Fibroblast of upper back skin (primary cell): ENCODE data around the gene TTLL13.
"Not testable (repeated sequence)": the region's sequence is repeated elsewhere in the genome, so short reads cannot be mapped to it uniquely, and the experiment has no call there.

Experiments
- DNase-seq: peaks from one replicate; pipeline ENCODE4 v3.0.0-alpha.2; 2013

TTLL13 gene

DNA sequence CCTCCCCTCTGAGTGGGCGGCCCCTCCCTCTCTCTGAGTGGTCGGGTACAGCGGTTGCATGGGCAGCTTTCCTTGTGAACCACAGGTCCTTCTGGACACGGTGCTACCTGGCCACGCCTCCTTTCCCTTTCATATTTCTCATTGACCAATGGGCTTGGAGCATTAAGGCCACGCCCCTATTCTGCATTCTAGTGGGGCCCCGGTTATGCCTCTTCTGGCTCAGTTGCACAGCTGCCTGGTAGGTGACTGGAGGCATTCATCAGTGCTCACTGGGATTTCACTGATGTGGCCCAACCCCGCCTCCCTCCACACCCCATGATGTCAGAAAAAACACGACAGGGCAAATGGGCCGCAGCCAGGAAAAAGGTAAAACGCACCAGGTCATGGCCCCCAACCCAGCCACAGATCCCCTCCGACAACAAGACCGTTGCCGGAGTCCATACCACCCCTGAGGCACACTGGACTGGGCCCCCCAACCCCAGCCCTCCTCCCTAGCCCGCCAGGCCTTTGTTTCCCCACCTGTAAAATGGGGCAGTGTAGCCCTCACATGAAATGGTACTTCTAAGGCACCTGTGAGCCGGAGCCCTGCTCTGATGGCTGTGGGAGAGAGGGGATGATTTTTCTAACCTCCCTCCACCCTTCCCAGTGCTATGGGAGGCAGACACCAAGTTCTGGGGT lies 42.5 kb downstream of the TTLL13 start:
- DNase-seq: peak; percentile 4

DNA sequence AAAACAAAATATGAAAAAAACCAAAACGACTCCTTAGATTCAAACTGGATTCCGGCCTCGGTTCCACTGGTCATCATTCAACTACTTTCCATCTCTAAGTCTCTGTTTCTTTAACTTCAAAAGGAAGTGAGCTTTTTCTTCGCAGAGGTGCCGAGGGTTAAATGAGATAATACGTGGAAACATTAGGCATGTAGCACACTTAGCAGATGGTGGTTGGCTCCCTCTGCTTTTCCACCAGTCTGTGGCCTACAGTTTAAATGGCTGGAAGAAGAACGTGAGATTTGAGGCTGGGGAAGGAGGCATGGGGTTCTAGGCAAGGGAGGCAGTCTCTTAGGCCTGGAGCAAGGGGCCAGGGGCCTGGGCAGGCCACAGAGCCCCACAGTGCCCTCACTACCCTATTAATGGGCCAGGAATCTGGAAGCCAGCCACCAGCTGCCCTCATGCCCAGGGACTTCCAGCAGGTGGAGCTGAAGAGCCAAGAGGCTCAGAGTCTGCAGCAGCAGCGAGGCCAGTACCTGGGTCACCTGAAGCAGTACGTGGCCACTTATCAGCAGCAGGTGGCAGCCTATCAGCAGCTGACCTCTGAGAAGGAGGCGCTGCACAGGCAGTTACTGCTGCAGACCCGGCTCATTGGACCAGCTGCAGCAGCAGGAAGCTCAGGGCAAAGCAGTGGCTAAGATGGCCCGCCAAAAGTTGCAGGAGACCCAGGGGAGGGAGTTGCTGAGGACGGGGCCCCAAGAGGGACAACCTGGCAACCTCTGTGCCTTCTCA lies 43.9 kb downstream of the TTLL13 start:
- peak; percentile 34 for DNase-seq

DNA sequence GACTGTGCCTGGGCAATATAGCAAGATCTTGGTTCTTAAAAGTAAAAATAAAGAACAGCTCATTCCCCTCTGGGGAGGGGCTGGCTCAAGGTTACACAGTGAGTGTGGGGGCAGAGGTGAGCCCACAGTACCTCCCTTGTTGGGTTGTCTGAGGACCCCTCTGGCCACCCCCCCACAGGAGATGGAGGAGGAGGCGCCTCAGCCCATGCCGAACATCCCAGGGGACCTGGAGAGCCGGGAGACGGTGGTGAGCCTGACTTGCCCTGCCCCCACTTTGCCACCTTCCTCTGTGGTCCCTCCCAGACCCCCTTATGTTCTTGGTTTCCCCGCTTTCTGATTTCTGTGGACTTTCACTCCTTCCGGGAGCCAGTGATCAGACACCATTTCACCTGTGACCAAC lies 44.8 kb downstream of the TTLL13 start:
- no peak for DNase-seq

DNA sequence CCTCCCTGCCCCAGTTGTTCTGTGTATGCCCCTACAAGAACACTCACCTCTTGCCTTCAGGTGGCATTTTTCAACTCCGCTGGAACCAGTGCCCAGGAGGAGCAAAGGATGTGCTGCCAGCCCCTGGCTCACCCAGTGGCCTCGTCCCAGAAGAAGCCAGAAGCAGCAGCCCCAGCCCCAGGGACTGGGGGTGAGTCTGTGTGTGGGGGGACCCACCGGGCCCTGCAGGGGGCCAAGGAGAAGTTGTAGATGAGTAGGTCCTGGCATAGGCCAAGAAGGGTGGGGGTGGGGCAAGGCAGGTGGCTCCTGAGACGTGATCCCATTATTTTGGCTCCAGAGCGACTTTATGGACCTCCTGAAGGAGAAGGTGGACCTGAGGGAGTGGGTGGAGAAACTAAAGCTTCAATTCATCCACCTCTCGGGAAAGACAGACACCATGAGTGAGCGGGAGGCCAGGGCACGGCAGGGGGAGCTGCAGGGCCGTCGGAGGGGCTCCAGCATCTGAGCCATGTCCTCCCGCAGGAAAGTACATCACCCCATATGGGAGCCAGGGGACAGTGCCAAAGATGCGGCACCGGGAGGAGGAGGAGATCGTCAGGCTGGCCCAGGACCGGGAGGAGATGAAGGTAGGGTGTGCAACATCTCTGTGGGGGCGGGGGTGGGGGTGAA lies 45.4 kb downstream of the TTLL13 start:
- DNase-seq: no peak

DNA sequence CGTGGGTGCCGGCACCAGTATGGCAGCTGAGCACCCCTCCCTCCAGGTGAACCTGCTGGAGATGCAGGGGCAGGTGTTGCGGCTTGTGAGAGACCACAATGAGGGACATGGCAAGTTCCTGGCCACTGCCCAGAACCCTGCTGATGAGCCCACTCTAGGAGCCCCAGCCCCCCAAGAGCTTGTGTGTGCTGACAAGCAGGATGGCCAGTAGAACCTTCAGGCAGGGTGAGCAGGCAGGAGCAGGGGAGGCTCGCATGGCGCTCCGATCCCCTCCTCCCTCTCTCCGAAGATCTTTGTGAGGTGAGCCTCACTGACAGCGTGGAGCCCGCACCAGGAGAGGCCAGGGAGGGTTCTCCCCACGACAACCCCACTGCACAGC lies 45.9 kb downstream of the TTLL13 start:
- DNase-seq: no peak

DNA sequence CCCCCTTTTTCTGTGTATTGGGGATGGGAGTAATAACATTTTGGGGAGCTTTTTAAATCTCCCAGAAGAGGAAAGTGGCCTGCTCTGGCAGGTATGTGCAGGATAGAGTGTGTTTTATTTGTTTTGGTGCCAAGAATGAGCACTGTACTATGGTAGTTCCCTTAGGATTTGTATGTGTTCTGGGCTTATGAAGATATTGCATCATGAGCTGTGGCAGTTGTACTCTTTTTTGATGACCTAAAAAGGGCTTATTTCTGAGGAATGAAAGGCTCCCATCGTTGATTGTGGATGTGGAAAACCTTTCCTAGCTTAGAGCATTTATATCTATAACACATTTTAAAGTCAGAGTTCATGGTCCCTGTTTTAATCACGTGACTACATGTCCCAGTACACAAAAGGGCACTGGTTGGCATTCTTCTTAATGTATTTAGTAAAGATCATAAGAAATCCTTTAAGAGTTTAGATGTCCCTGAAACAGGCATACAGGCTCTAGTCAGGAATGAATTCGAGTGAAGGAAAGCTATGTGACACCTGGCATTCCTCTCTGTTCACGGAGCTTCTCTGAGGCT lies 47.0 kb downstream of the TTLL13 start:
- DNase-seq: peak; percentile 20

DNA sequence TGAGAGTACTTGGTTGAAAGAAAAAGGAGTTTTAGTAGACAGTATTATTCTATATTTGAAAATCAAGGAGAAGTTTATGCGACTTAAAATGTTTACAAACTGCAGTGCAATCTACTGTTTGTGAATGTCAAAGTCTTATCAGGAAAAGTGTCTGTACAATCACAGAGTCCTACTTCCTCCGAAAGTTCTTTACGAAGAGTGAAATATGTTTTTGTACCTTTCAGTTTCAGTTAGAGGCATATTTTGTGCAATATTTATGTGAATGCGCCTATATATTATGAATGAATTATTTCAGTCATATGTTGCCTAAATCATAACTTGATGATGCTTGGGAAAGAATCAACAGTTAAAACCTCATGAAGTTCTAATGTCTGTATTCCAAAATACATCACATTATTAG lies 47.7 kb downstream of the TTLL13 start:
- no peak for DNase-seq

DNA sequence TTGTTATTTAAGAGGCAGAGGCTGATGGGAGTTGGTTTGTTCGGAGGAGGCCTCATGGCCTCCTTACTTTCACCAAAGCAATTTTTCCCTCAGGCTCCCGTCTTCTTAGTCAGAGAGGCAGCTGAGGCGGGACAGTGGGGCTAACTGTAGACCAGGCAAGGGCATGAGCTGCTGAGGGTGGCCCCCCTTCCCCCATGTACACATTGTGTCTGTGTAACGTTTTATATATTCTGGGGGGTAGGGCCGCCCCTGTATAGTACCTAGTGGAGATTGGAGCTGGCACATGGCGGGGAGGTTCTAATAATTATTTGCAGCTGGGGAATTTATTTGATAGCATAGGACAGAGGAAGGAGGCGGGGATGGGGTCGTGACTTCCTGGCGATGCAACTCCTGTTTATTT lies 51.2 kb downstream of the TTLL13 start:
- no peak for DNase-seq

DNA sequence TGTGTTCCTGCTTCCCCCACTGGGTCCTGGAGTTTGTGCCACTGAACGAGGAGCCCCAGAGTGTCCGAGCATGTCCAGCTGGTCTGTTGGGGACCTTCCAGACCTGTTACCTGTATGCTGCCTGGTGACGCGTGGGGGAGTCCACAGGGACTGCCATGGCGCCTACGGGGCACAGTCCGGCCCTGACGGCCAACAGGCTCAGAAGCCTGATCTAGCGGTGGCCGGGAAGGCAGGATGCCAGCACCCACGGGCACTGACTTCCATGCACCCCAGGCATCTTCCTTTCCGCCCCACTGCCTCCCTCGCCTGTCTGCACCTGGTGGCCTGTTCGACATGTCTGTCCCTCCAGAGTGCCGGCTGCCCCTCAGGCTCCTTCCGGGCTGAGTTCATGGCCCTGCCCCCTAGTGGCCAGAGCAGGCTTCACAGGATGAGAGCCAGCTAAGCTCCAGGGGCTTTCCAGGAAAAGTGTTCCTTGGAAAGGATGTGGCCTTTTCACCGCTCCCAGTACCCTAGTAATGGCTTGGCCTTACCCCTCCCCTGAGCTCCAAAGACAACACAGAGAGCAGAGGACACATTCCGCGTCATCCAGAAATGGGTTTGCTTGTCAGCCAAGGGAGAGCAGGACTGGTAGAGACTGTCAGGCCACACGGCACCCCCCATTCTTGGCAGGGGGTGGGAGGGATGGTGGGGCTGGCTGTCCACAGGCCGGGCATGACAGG lies 51.8 kb downstream of the TTLL13 start:
- peak; percentile 49 for DNase-seq

DNA sequence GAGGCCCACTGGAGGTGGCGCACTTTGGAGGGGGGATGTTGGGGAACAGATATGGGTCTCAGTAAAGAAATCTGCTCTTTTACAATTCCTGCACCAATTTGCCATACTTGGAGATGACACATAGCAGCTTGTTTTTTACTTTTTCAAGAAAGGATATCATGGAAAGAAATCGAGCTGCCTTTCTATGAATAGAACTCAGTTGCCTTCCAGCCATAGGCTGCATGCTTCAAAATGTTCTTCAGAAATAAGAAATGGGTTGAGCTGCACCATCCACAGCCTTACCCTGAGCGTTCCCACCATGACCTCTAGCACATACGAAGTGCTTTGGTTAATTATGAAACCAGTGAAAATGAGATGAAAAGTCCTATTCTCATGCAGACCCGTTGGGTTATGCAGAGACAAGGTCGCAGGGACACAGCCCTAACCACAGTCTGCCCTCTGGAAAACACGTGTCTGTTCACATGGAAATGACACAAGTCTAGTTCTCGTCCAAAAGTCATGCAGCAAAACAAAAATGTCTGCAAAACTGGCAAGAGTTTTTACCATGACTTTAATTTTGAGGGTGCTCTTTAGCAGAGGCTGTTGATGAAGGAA lies 52.4 kb downstream of the TTLL13 start:
- DNase-seq: no peak

DNA sequence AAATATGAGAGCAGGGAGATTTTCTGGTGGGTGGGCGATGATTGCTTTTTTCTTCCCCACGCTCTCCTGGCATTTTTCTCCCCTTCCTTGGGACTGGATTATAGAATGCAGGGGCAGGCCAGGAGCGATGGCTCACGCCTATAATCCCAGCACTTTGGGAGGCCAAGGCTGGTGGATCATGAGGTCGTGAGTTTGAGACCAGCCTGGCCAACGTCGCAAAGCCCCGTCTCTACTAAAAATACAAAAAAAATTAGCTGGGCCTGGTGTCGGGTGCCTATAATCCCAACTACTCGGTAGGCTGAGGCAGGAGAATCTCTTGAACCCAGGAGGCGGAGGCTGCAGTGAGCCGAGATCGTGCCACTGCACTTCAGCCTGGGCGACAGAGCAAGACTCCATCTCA lies 56.0 kb downstream of the TTLL13 start:
- DNase-seq: not testable (repeated sequence)

DNA sequence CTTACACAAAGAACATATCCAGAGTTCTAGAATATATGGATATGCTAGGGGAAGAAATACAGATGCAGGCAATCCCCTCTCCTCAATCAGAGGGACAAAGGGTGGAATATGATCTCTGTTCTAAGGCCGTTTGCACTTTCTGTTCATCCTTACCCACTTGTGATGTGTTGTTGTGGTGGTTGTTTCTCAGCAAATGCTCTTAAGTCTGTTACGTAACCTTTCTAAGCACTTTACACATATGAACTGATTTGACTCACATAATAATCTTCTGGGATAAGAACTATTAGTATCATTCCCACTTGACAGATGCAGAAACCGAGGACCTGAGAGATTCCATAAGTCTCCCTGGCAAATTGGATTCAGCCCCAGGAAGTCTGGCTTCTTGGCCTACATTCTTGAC lies 56.6 kb downstream of the TTLL13 start:
- no peak for DNase-seq

DNA sequence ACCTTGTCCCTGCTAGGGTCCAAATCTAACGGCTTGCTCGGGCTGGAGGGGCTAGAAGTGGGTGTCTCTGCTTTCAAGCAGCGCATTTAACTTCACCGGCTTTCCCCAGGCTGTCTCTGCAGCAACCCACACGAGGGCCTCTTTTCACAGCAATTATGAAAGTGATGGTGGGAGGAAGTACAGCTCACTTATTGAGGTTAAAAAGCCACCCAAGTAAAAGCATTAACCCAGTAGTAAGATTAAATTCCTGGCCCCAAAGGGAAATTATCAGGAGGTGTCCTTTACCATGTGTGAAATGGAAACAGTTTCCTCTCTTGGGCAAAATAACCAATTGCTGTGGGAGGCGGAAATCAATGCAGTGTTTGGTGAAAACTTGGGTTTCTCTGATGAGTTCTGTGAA lies 57.2 kb downstream of the TTLL13 start:
- no peak for DNase-seq

DNA sequence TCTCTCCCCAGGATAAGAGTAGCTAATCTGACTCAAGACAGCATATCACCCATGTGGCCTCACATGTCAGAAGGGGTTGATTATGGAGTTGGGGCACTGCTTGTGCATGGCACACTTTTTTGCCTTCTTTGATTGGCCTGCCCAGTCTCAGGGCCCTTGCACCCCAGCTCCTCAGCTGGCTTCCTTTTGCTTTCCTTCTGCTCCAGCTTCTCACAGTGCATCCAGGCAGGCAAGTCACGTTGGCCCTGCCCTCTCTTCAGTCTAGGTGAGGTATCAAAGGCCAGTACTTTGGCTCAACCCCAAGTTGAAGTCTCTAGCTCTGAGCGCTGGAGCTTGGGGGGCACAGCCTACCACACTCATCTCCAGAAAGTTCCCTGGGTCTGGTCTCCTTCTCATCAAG lies 58.3 kb downstream of the TTLL13 start:
- DNase-seq: no peak

DNA sequence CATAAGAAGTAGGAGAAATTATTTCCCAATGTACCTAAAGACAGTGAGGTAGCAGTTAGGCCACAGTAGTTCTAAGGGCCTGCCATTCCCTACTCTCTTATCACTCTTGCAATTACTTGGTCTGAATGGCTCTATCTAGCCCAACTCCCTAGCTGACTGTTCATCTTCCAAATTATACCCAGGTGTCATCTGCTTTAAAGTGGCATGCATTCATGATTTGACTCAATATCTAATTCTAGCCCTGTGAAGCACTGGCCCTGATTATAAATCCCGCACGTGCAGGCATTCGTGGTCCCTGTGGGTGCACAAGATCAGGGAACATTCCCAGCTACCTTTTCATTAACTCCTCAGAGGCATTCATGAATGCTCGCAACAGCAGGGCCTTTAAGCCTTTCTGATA lies 59.7 kb downstream of the TTLL13 start:
- no peak for DNase-seq
